Transverse colon (tissue), 3 donors: ENCODE measurements around the gene GOLGA5.

Experiments used
- CTCF ChIP-seq, 5 experiments: fragments of 200-600 bp in 3 of 5; fragments of 450-650 bp in 2 of 5; sonication (generic) in 3 of 5; IDR thresholded peaks; 1 replicate in 2 of 5; 2 replicates in 3 of 5; pipeline ENCODE4 v1.5.1; 2016 to 2017; ENCODE audit warnings: antibody characterized with exemption in 5 of 5, inconsistent platforms in 3 of 5, mild to moderate bottlenecking in 2 of 5, moderate library complexity in 1 of 5
- EP300 ChIP-seq: sonication (generic); formaldehyde crosslinking; IDR thresholded peaks from one replicate; pipeline ENCODE4 v1.6.1; 2017; ENCODE audit warnings: antibody characterized with exemption, low read depth

GRCh38 chr14:92819011-92819597 lies 25.0 kb downstream of the GOLGA5 start:
- no peak for TF ChIP-seq EP300
- no peak for TF ChIP-seq CTCF (IDR thresholded peaks at IDR 0.05)
